Activated CD8-positive, alpha-beta T cell treated with anti-CD3 and anti-CD28 coated beads, Interleukin-2, amount 10 ng/mL, durations not matched to agents 7 days and 5 days (primary cell): ENCODE results near the gene PPP1R3D. TPM values are rescaled to one million over a fixed set of nuclear protein-coding genes. Genes with fewer than 3 reads are reported as not detected.
"Not testable (repeated sequence)": the region's sequence is repeated elsewhere in the genome, so short reads cannot be mapped to it uniquely, and the experiment has no call there.

Source experiments
- ATAC-seq: fragments of 150-1000 bp; cut with Tn5 transposase; one replicate; pipeline ENCODE4 v1.10.0; 2021; ENCODE audit warnings: moderate library complexity
- CTCF ChIA-PET: fragments of 350-600 bp; sonication (Branson Sonifier 250); formaldehyde crosslinking; loops from one replicate; lab custom pipeline; 2021; ENCODE audit warnings: antibody characterized with exemption; lab: Charles Lee
- POLR2A ChIA-PET: fragments of 350-600 bp; sonication (Branson Sonifier 250); formaldehyde crosslinking; loops from one replicate; lab custom pipeline; 2021; ENCODE audit warnings: antibody characterized with exemption; lab: Charles Lee
- DNase-seq: peaks from one replicate; pipeline ENCODE4 v3.0.0-alpha.2; 2020
- H3K27ac Mint-ChIP-seq: one replicate; pipeline ENCODE4 v1.8.0; 2021; ENCODE audit warnings: mild to moderate bottlenecking, mixed read lengths
- H3K27me3 Mint-ChIP-seq: one replicate; pipeline ENCODE4 v1.8.0; 2021; ENCODE audit warnings: low read depth, mixed read lengths
- H3K36me3 Mint-ChIP-seq: one replicate; pipeline ENCODE4 v1.8.0; 2021; ENCODE audit warnings: low read depth, mixed read lengths
- H3K4me1 Mint-ChIP-seq: one replicate; pipeline ENCODE4 v1.8.0; 2021; ENCODE audit warnings: low read depth, mixed read lengths
- H3K4me3 Mint-ChIP-seq: one replicate; pipeline ENCODE4 v1.8.0; 2021; ENCODE audit warnings: mild to moderate bottlenecking, mixed read lengths
- H3K9me3 Mint-ChIP-seq: one replicate; pipeline ENCODE4 v1.8.0; 2022; ENCODE audit warnings: mixed read lengths; ENCODE audit not compliant: insufficient read depth
- total RNA-seq, 2 experiments: library from RNA; stranded (reverse); gene quantifications; one replicate each; pipeline ENCODE4 v1.2.3, GENCODE V29; 2021

PPP1R3D gene
- total RNA-seq, 2 experiments from 2014 or later = 6.7 TPM

DNA sequence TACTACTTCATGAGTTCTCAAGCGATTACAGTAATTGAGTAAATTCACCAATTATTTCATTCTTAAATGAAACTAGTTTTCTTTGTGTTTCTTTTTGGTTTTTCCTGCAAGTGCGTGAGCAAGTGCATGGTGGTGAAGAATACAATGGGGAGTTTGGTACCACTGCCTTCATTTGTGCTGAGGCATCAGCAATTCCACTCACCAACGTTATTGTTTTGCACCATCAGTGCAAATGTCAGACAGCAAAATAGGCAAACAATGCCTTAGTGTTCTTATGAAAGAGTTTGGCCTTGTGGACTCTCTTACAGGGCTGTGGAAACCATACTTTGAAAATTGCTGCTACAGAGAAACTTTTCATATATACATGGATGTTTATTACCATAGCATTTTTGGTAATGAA is 26.3 kb upstream of the PPP1R3D start:
- Mint-ChIP-seq H3K36me3 (no peaks in the 10 kb centered on the region), H3K4me3 (no peak overlapping the region), H3K4me1 (no peaks in the 10 kb centered on the region), H3K27ac (no peak overlapping the region), H3K27me3 (peaks cover 1% of the 10 kb centered on the region), H3K9me3 (no peaks in the 10 kb centered on the region)
- DNase-seq (peak; percentile 3), ATAC-seq (no peak)
- ChIA-PET POLR2A (no interaction called here), CTCF (no interaction called here)

DNA sequence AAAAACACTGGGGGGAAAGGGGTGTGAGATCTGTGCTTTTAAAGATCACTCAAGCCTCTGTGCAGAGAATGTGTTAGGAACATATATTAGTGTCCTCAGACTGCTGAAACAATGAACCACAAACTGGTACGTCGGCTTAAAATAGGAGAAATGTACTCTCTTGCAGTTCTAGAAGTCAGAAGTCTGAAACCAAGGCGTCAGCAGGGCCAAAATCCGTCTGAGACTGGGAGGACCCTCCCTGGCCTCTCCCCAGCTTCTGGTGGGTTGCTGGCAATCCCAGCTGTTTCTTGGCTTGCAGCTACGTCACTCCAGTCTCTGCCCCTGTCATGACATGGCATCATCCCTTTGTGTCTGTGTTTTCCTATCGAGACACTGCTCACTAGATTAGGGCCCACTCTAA is 22.1 kb upstream of the PPP1R3D start:
- H3K27ac Mint-ChIP-seq = no peak overlapping the region
- no peaks in the 10 kb centered on the region for H3K4me1 Mint-ChIP-seq
- CTCF ChIA-PET = no interaction called here
- H3K4me3 Mint-ChIP-seq = no peak overlapping the region
- ATAC-seq (no peak), DNase-seq (no peak)
- H3K36me3 Mint-ChIP-seq = no peaks in the 10 kb centered on the region
- POLR2A ChIA-PET = interaction anchor here (1.2 kb wide), 1 partner anchor 12 kb away, joined by 4 read pairs; no protein-coding TSS in a partner anchor
- H3K9me3 Mint-ChIP-seq = no peaks in the 10 kb centered on the region
- H3K27me3 Mint-ChIP-seq = no peaks in the 10 kb centered on the region

DNA sequence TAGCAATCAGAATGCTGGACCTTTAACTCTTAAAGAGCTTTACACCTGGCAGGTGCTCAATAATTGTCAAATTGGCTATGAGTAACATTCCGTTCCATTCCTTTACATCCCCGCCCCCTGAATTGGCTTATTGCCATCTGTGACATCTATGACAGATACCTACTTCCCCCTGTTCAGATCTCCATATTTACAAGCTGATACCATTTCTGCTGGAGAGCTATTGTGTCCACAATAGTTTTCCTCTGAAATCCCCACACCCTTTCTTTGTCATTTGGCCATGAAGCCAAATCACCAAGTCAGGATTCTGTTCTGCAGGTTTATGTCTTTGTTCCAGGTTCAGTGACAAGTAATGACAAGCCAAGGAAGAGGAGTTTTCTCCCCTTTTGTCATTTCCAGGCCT is 21.3 kb upstream of the PPP1R3D start:
- CTCF ChIA-PET = interaction anchor here (1.1 kb wide), 1 partner anchor 11 kb away, joined by 4 read pairs; no protein-coding TSS in a partner anchor
- POLR2A ChIA-PET = interaction anchor here (1.2 kb wide), 1 partner anchor 12 kb away, joined by 4 read pairs; no protein-coding TSS in a partner anchor
- H3K27me3 Mint-ChIP-seq = no peaks in the 10 kb centered on the region
- H3K27ac Mint-ChIP-seq = no peak overlapping the region
- no peaks in the 10 kb centered on the region for H3K36me3 Mint-ChIP-seq
- DNase-seq = no peak
- no peak overlapping the region for H3K4me3 Mint-ChIP-seq
- H3K9me3 Mint-ChIP-seq = no peaks in the 10 kb centered on the region
- ATAC-seq = no peak
- H3K4me1 Mint-ChIP-seq = no peaks in the 10 kb centered on the region

DNA sequence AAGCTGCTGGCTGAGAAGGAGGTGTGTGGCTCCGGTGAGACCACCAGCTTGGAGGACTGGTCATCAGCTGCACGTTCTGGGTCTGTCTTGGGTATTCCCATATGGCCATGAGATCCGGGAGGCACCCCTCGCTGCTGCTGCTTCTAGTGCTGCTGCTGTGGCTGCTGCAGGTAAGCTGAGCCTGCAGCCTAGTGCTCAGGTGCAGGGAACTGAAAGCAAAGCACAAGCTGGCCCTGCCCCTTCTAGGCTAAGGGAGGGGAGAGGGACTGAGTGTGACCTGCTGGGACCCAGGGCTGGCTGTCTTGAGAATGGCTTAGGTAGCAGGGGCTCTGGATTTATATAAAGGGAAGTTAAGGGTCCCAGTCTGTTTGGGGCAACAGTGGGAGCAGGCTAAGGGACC is 18.5 kb upstream of the PPP1R3D start:
- ATAC-seq = no peak

DNA sequence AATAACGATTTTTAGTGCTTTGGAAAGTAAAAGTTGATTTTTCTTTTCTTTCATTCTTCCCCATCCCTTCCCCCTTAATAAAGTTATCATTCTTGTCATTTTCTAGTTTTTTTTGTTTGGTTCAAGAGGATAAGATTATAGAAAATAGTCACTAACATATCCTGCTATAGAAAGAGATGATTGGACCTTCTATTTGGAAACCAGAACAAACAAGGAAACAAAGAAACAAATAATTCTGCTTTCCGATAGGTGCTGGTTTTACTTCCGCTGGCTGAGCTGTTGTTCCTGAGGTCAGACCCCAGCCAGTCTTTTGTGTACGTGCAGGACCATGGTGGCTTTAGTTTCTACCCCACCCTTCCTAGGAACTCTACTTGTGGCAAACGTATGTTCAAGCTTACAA is 18.0 kb upstream of the PPP1R3D start, which contains the start of gene CDH26:
CDH26 (plus strand) TSS at position 301 of the 400 bp plus-strand sequence. CDS start 304 bp downstream, outside the sequence.
- no peak for DNase-seq
- POLR2A ChIA-PET = no interaction called here
- Mint-ChIP-seq H3K4me3 (no peak within 1 kb of the TSS), H3K4me1 (no peaks in the 10 kb centered on the region), H3K27me3 (no peaks in the 10 kb centered on the region), H3K36me3 (no peaks in the 10 kb centered on the region), H3K9me3 (no peaks in the 10 kb centered on the region), H3K27ac (no peak within 1 kb of the TSS)
- ATAC-seq = no peak
- CTCF ChIA-PET = interaction anchor here (0.9 kb wide), 1 partner anchor 24 kb away, joined by 4 read pairs; no protein-coding TSS in a partner anchor

More for the DNA sequence above, 18.5 kb upstream of the PPP1R3D start:
- CTCF ChIA-PET = interaction anchor here (0.9 kb wide), 1 partner anchor 24 kb away, joined by 4 read pairs; no protein-coding TSS in a partner anchor
- Mint-ChIP-seq H3K4me1 (no peaks in the 10 kb centered on the region), H3K27ac (no peak overlapping the region), H3K4me3 (no peak overlapping the region), H3K36me3 (no peaks in the 10 kb centered on the region), H3K27me3 (no peaks in the 10 kb centered on the region), H3K9me3 (no peaks in the 10 kb centered on the region)
- no peak for DNase-seq
- POLR2A ChIA-PET = no interaction called here

- H3K27me3 Mint-ChIP-seq, H3K27ac Mint-ChIP-seq, H3K4me1 Mint-ChIP-seq, POLR2A ChIA-PET, ATAC-seq, DNase-seq, H3K36me3 Mint-ChIP-seq, H3K4me3 Mint-ChIP-seq, H3K9me3 Mint-ChIP-seq: not testable (repeated sequence)
- CTCF ChIA-PET = interaction anchor here (0.9 kb wide), 1 partner anchor 23 kb away, joined by 4 read pairs; no protein-coding TSS in a partner anchor
Measured at GRCh38 chr20:59957568-59957967, 17.5 kb upstream of the PPP1R3D start.

GRCh38 chr20:59955131-59955796 is 15.2 kb upstream of the PPP1R3D start:
- Mint-ChIP-seq H3K4me3 (no peak overlapping the region), H3K4me1 (no peaks in the 10 kb centered on the region), H3K27me3 (no peaks in the 10 kb centered on the region), H3K36me3 (no peaks in the 10 kb centered on the region), H3K27ac (no peak overlapping the region), H3K9me3 (no peaks in the 10 kb centered on the region)
- CTCF ChIA-PET = interaction anchor here (0.6 to 2.3 kb wide), 6 partner anchors 10 to 183 kb away, joined by 3 to 10 read pairs (median 4); partner anchors contain the start of genes FAM217B, PPP1R3D and SYCP2
- DNase-seq (no peak), ATAC-seq (peak; percentile 65)
- POLR2A ChIA-PET = no interaction called here

GRCh38 chr20:59954718-59955117 is 14.6 kb upstream of the PPP1R3D start:
- Mint-ChIP-seq H3K4me3 (no peak overlapping the region), H3K36me3 (no peaks in the 10 kb centered on the region), H3K27ac (no peak overlapping the region), H3K4me1 (no peaks in the 10 kb centered on the region), H3K9me3 (no peaks in the 10 kb centered on the region), H3K27me3 (no peaks in the 10 kb centered on the region)
- CTCF ChIA-PET = interaction anchor here (0.6 to 2.3 kb wide), 6 partner anchors 9 to 183 kb away, joined by 3 to 10 read pairs (median 4); partner anchors contain the start of genes FAM217B, PPP1R3D and SYCP2
- DNase-seq (no peak), ATAC-seq (no peak)
- POLR2A ChIA-PET = no interaction called here

GRCh38 chr20:59949911-59950310 is 9.8 kb upstream of the PPP1R3D start:
- CTCF ChIA-PET = interaction anchor here (0.6 to 4.4 kb wide), 8 partner anchors 10 to 1279 kb away, joined by 3 to 39 read pairs (median 6); partner anchors contain the start of genes FAM217B, PPP1R3D and SYCP2
- H3K27ac Mint-ChIP-seq = no peak overlapping the region

DNA sequence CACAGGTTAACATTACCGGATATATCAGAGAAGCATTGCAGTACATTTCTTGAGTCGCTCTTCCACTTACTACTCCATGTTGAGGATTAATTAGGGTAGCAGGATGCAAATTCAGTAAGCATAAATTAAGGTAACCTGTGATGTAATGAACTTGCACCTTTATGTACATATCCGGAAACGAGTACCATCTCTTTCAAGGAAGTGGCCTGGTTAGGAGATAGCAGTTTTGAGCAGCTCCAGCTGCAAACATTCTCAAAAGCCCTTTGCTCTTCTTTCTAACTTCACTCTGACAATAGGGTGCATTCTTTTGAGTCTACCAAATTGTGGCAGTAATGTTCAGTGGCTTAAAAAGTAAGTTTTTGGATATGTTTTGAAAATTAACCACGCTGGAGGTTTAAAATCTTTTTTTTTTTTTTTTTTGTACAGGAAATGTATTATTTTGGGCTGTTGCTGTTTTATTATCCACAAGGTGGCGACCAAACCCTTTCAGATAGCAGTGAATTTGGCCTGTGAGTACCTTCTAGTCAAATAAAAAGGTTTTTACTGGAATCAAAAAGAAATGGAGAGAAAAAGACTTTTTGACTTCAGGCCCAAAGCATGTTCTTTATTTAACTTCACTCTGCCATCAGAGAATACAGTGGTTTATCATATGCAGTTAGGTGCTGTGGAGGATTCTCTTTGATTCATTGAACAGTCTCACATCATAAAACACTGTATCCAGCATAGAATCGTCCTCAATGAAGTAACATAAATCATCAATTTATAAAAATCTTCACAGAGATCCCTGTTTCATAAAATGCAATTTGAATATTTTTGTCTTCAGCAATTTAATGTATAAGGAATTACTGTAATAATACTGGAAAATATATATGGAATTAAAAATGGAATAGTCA is 9.0 kb upstream of the PPP1R3D start:
- POLR2A ChIA-PET = interaction anchor here (0.8 to 1.3 kb wide), 2 partner anchors 9 to 13 kb away, joined by 4 to 8 read pairs; partner anchors contain the start of genes FAM217B and PPP1R3D
- Mint-ChIP-seq H3K36me3 (peaks cover 17% of the 10 kb centered on the region), H3K27me3 (no peaks in the 10 kb centered on the region)

More at GRCh38 chr20:59949911-59950310, 9.8 kb upstream of the PPP1R3D start:
- ATAC-seq (no peak), DNase-seq (no peak)
- POLR2A ChIA-PET = interaction anchor here (0.8 kb wide), 1 partner anchor 12 kb away, joined by 4 read pairs; no protein-coding TSS in a partner anchor
- no peaks in the 10 kb centered on the region for H3K9me3 Mint-ChIP-seq
- no peaks in the 10 kb centered on the region for H3K27me3 Mint-ChIP-seq
- peaks cover 23% of the 10 kb centered on the region for H3K4me1 Mint-ChIP-seq
- H3K4me3 Mint-ChIP-seq = no peak overlapping the region
- H3K36me3 Mint-ChIP-seq = peaks cover 11% of the 10 kb centered on the region

DNA sequence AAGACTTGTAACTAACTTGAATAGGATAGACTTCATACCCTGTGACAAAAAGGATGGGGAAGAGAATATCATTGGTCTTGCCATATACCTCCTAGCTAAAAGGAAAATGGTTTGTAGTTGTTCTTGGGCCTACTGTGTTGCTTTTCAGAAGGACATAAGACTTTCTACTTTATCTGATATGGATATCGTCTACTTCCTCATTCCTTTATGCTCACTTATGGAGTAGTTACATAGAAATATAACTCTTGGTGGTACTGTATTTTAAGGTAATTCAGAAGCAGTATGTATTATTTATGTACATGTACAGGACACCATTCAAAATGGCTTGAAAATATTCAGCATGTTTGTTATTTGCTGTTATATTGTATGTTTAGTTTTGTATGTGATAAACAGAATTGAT is 8.1 kb upstream of the PPP1R3D start:
- Mint-ChIP-seq H3K27ac (peak overlapping the region; percentile 95), H3K4me1 (peaks cover 23% of the 10 kb centered on the region), H3K9me3 (no peaks in the 10 kb centered on the region), H3K4me3 (no peak overlapping the region), H3K27me3 (no peaks in the 10 kb centered on the region), H3K36me3 (peaks cover 20% of the 10 kb centered on the region)
- ATAC-seq (no peak), DNase-seq (no peak)
- ChIA-PET POLR2A (interaction anchor here (1.3 kb wide), 1 partner anchor 8 kb away, joined by 8 read pairs; the partner anchor contains the start of genes FAM217B and PPP1R3D), CTCF (interaction anchor here (0.8 to 4.4 kb wide), 7 partner anchors 8 to 1281 kb away, joined by 3 to 39 read pairs (median 8); partner anchors contain the start of genes FAM217B, PPP1R3D and SYCP2)

More for the DNA sequence above, 9.0 kb upstream of the PPP1R3D start:
- ATAC-seq (peak; percentile 78), DNase-seq (peak; percentile 69)
- H3K4me3 Mint-ChIP-seq = peak overlapping the region; percentile 73
- peaks cover 23% of the 10 kb centered on the region for H3K4me1 Mint-ChIP-seq
- H3K9me3 Mint-ChIP-seq = no peaks in the 10 kb centered on the region
- H3K27ac Mint-ChIP-seq = peak overlapping the region; percentile 95
- CTCF ChIA-PET = interaction anchor here (0.7 to 4.4 kb wide), 10 partner anchors 9 to 1280 kb away, joined by 3 to 39 read pairs (median 4); partner anchors contain the start of genes FAM217B, PPP1R3D and SYCP2
